HepG2 (cell line): ENCODE data around the gene MMP28.

Experiments used
- ATF7 ChIP-seq, 2 experiments: fragments of 450-650 bp in 1 of 2; sonication (generic) in 1 of 2; formaldehyde crosslinking in 1 of 2; IDR thresholded peaks; 2 replicates each; pipeline versions ENCODE4 v1.4.0 to v1.6.1; 2016 to 2020; ENCODE audit warnings: antibody characterized with exemption in 1 of 2, mild to moderate bottlenecking in 1 of 2, missing genetic modification reagents in 1 of 2
- FOXM1 ChIP-seq: sonication (generic); formaldehyde crosslinking; IDR thresholded peaks from 2 replicates; pipeline ENCODE4 v1.5.0; 2020; ENCODE audit warnings: missing genetic modification reagents
- HDAC6 ChIP-seq: fragments of 200-600 bp; sonication (generic); IDR thresholded peaks from 2 replicates; pipeline ENCODE4 v1.7.0; 2017; ENCODE audit warnings: mild to moderate bottlenecking, antibody characterized with exemption, low read length, low read depth
- KDM5B ChIP-seq: sonication (generic); formaldehyde crosslinking; IDR thresholded peaks from 2 replicates; pipeline ENCODE4 v1.4.0; 2020; ENCODE audit warnings: missing genetic modification reagents, mild to moderate bottlenecking, borderline replicate concordance
- PHF8 ChIP-seq: sonication (generic); formaldehyde crosslinking; IDR thresholded peaks from 2 replicates; pipeline ENCODE4 v1.5.0; 2020; ENCODE audit warnings: missing genetic modification reagents
- TF ChIP-seq, protein P1 (sequence below): sonication (generic); formaldehyde crosslinking; IDR thresholded peaks from 2 replicates; pipeline ENCODE4 v1.4.0; 2020; ENCODE audit warnings: missing genetic modification reagents, mild to moderate bottlenecking, borderline replicate concordance
- TF ChIP-seq, protein P2 (sequence below): sonication (generic); formaldehyde crosslinking; IDR thresholded peaks from 2 replicates; pipeline ENCODE4 v1.8.0; 2022; ENCODE audit warnings: missing genetic modification reagents, low read depth, mild to moderate bottlenecking, borderline replicate concordance
- TF ChIP-seq, protein P3 (sequence below): conservative IDR thresholded peaks from 2 replicates; pipeline ENCODE4 v1.6.1; 2018; ENCODE audit warnings: missing genetic modification reagents

DNA sequence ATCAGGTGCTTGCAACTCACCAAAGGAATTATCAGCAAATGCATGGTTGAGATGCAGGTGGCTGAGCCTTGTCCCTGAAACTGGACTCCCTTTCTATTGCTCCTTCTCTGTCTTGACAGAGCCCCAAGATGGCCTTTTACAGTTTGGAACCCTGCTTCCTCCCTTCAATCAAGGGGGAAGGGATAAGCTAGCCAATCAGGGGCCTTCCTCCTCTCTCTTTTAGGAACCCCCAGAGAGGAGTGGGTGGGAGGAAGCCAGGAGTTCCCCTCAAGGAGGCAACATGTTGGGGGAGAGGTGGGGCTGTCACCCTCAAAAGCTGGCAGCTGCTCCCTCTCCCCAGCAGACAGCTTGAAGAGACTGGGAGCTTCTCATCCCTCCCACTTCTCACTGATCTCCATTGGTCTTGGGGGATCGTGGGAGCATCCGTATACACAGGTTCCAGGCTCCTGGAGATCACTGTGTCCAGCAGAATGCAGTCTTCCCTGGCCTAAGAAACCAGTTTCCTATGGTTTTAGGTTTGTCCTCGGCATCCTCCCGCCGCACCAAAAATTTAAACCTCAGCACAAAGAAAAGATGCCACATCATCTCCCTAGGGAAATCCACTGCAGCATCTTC is 56.8 kb downstream of the MMP28 start:
- TF ChIP-seq ATF7 (IDR thresholded peaks at IDR 0.05), result no peak
- no peak for TF ChIP-seq ATF7 (CRISPR knock-in tag; IDR thresholded peaks at IDR 0.05)
- TF ChIP-seq KDM5B (CRISPR knock-in tag), result no peak
- TF ChIP-seq FOXM1, result no peak
- no peak for TF ChIP-seq HDAC6
- TF ChIP-seq PHF8, result no peak
- TF ChIP-seq, protein P1, sequence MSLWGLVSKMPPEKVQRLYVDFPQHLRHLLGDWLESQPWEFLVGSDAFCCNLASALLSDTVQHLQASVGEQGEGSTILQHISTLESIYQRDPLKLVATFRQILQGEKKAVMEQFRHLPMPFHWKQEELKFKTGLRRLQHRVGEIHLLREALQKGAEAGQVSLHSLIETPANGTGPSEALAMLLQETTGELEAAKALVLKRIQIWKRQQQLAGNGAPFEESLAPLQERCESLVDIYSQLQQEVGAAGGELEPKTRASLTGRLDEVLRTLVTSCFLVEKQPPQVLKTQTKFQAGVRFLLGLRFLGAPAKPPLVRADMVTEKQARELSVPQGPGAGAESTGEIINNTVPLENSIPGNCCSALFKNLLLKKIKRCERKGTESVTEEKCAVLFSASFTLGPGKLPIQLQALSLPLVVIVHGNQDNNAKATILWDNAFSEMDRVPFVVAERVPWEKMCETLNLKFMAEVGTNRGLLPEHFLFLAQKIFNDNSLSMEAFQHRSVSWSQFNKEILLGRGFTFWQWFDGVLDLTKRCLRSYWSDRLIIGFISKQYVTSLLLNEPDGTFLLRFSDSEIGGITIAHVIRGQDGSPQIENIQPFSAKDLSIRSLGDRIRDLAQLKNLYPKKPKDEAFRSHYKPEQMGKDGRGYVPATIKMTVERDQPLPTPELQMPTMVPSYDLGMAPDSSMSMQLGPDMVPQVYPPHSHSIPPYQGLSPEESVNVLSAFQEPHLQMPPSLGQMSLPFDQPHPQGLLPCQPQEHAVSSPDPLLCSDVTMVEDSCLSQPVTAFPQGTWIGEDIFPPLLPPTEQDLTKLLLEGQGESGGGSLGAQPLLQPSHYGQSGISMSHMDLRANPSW (CRISPR knock-in tag), result no peak
- TF ChIP-seq, protein P2, sequence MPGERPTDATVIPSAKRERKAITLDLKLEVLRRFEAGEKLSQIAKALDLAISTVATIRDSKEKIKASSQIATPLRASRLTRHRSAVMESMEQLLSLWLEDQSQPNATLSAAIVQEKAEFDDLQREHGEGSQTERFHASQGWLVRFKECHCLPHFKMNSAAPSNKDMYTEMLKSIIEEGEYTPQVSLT (CRISPR knock-in tag), result no peak
- TF ChIP-seq, protein P3, sequence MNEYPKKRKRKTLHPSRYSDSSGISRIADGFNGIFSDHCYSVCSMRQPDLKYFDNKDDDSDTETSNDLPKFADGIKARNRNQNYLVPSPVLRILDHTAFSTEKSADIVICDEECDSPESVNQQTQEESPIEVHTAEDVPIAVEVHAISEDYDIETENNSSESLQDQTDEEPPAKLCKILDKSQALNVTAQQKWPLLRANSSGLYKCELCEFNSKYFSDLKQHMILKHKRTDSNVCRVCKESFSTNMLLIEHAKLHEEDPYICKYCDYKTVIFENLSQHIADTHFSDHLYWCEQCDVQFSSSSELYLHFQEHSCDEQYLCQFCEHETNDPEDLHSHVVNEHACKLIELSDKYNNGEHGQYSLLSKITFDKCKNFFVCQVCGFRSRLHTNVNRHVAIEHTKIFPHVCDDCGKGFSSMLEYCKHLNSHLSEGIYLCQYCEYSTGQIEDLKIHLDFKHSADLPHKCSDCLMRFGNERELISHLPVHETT (CRISPR knock-in tag), result no peak
